Measurements from ENCODE around the gene ASAH2.

The ASAH2 gene

GRCh38 chr10:50219200-50219599 is 32.1 kb downstream of the ASAH2 start:
- Histone ChIP-seq H3K36me3 (ENCODE audit: control insufficient read depth, insufficient read depth, low read length) (no peaks in the 10 kb centered on the region), H3K4me1 (ENCODE audit: control insufficient read depth, insufficient read depth, low read length) (no peaks in the 10 kb centered on the region), H3K27me3 (ENCODE audit: control insufficient read depth, insufficient read depth, low read length) (no peaks in the 10 kb centered on the region), H3K4me3 (ENCODE audit: low read length) (no peak overlapping the region), H3K9ac (ENCODE audit: low read length) (no peak overlapping the region), H3K27ac (ENCODE audit: low read depth, low read length) (no peak overlapping the region)

GRCh38 chr10:50216894-50217293 is 34.4 kb downstream of the ASAH2 start:
- no peaks in the 10 kb centered on the region for H3K27me3 ChIP-seq (ENCODE audit: control insufficient read depth, insufficient read depth, low read length)

GRCh38 chr10:50216418-50216817 is 34.9 kb downstream of the ASAH2 start:
- Histone ChIP-seq H3K27me3 (ENCODE audit: control insufficient read depth, insufficient read depth, low read length) (no peaks in the 10 kb centered on the region), H3K36me3 (ENCODE audit: control insufficient read depth, insufficient read depth, low read length) (no peaks in the 10 kb centered on the region), H3K9ac (ENCODE audit: low read length) (no peak overlapping the region), H3K4me3 (ENCODE audit: low read length) (no peak overlapping the region), H3K27ac (ENCODE audit: low read depth, low read length) (no peak overlapping the region), H3K4me1 (ENCODE audit: control insufficient read depth, insufficient read depth, low read length) (no peaks in the 10 kb centered on the region)

More at GRCh38 chr10:50216894-50217293, 34.4 kb downstream of the ASAH2 start:
- Histone ChIP-seq H3K4me1 (ENCODE audit: control insufficient read depth, insufficient read depth, low read length) (no peaks in the 10 kb centered on the region), H3K27ac (ENCODE audit: low read depth, low read length) (no peak overlapping the region), H3K36me3 (ENCODE audit: control insufficient read depth, insufficient read depth, low read length) (no peaks in the 10 kb centered on the region), H3K4me3 (ENCODE audit: low read length) (no peak overlapping the region), H3K9ac (ENCODE audit: low read length) (no peak overlapping the region)

- H3K36me3 ChIP-seq (ENCODE audit: control insufficient read depth, insufficient read depth, low read length): no peaks in the 10 kb centered on the region
- H3K27ac ChIP-seq (ENCODE audit: low read depth, low read length): no peak overlapping the region
- no peak overlapping the region for H3K9ac ChIP-seq (ENCODE audit: low read length)
- no peaks in the 10 kb centered on the region for H3K4me1 ChIP-seq (ENCODE audit: control insufficient read depth, insufficient read depth, low read length)
- no peak overlapping the region for H3K4me3 ChIP-seq (ENCODE audit: low read length)
- H3K27me3 ChIP-seq (ENCODE audit: control insufficient read depth, insufficient read depth, low read length): no peaks in the 10 kb centered on the region
Measured at GRCh38 chr10:50211670-50212069, 39.6 kb downstream of the ASAH2 start.

GRCh38 chr10:50210876-50211275 is 40.4 kb downstream of the ASAH2 start:
- Histone ChIP-seq H3K36me3 (ENCODE audit: control insufficient read depth, insufficient read depth, low read length) (no peaks in the 10 kb centered on the region), H3K27me3 (ENCODE audit: control insufficient read depth, insufficient read depth, low read length) (no peaks in the 10 kb centered on the region), H3K9ac (ENCODE audit: low read length) (no peak overlapping the region), H3K4me1 (ENCODE audit: control insufficient read depth, insufficient read depth, low read length) (no peaks in the 10 kb centered on the region), H3K27ac (ENCODE audit: low read depth, low read length) (no peak overlapping the region), H3K4me3 (ENCODE audit: low read length) (no peak overlapping the region)
